Muscle of leg (tissue), 11 donors: ENCODE measurements around the gene SEZ6. TPM values are rescaled to one million over a fixed set of nuclear protein-coding genes. Genes with fewer than 3 reads are reported as not detected.

Experiments used
- DNase-seq: peaks from one replicate; pipeline ENCODE4 v3.0.0; 2013
- H3K27ac ChIP-seq: one replicate; pipeline ENCODE4 v1.5.1; 2013; ENCODE audit warnings: mild to moderate bottlenecking, low read length, control low read depth
- H3K27me3 ChIP-seq: one replicate; pipeline ENCODE4 v1.6.1; 2013; ENCODE audit warnings: low read length; ENCODE audit not compliant: control insufficient read depth, insufficient read depth
- H3K36me3 ChIP-seq: one replicate; pipeline ENCODE4 v1.6.1; 2013; ENCODE audit warnings: low read length; ENCODE audit not compliant: control insufficient read depth, insufficient read depth
- H3K4me1 ChIP-seq: one replicate; pipeline ENCODE4 v1.6.1; 2013; ENCODE audit warnings: low read length; ENCODE audit not compliant: control insufficient read depth, insufficient read depth
- H3K4me3 ChIP-seq: one replicate; pipeline ENCODE4 v1.5.1; 2013; ENCODE audit warnings: low read length, control low read depth
- H3K9me3 ChIP-seq: replicated peaks from 2 replicates; pipeline ENCODE4 v1.6.1; 2013; ENCODE audit warnings: low read depth, low read length; ENCODE audit not compliant: control insufficient read depth
- WGBS: methylation state at CpG from one replicate; pipeline ENCODE4 v1.1.5; 2013; ENCODE audit warnings: missing lambda C conversion rate; ENCODE audit not compliant: insufficient coverage; 5-methylcytosine and 5-hydroxymethylcytosine counted together
- polyA plus RNA-seq, 8 donors: library from polyadenylated mRNA; unstranded; fragments of 120-200 nt; gene quantifications; one replicate each; pipeline versions ENCODE4 v1.2.1 to v1.2.3, GENCODE V29; 2013; ENCODE audit warnings: inconsistent platforms in 1 of 8, low replicate concordance in 1 of 8; ENCODE audit not compliant: insufficient read length in 8 of 8, insufficient read depth in 1 of 8
- total RNA-seq: library from RNA; stranded (reverse); fragments of 120-200 nt; gene quantifications from one replicate; pipeline ENCODE4 v1.2.4, GENCODE V29; 2013

SEZ6 gene
- total and polyA plus RNA-seq, 9 donors = 0.04 to 0.44 (median 0.27) TPM

DNA sequence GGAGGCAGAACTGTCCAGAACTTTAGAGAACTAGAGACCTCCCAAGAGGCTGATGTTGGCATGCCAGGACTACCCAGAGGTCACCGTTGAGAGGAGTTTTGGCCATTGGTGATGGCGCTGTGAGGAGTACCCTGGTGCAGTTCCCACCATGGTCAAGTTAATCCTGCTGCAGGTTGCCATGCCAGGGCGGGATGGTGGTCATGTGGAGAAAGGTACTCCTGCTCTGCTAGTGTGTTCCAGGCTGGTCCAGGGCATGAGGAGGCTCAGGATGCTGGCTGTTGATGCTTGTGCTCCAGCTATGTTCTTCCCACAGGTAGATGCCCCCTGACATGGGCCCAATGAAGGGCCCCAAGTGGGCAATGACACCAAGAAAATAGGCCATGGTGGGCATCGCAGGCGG is 50.4 kb downstream of the SEZ6 start:
- Histone ChIP-seq H3K4me3 (no peak overlapping the region), H3K9me3 (no peaks in the 10 kb centered on the region), H3K4me1 (peaks cover 13% of the 10 kb centered on the region), H3K27me3 (no peaks in the 10 kb centered on the region), H3K36me3 (no peaks in the 10 kb centered on the region), H3K27ac (no peak overlapping the region)
- DNase-seq = no peak
- WGBS = 84% methylated on average over 3 of the region's 5 CpGs

DNA sequence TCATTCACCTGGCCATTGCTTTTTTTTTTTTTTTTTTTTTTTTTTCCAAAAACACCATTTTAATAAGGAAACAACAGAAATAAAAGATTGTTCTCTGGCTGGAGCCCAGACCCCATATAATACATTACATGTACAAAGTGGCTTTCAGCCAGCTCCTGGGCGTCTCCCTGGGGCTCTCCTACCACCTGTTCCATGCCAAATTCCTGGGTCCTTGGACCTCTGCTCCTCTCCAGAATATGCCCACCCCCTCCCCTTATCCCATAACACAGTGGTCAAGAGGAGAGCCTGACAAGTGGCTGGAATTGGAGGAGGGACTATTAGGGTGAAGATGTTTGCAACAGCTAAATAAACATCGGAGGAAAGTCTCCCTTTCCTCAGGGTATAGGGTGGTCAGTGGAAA is 50.9 kb downstream of the SEZ6 start:
- H3K27ac ChIP-seq = no peak overlapping the region
- no peaks in the 10 kb centered on the region for H3K36me3 ChIP-seq
- no peaks in the 10 kb centered on the region for H3K9me3 ChIP-seq
- no peaks in the 10 kb centered on the region for H3K27me3 ChIP-seq
- no peak overlapping the region for H3K4me3 ChIP-seq
- WGBS = 100% methylated on average over 1 of the region's 2 CpGs
- no peak for DNase-seq
- H3K4me1 ChIP-seq = peaks cover 13% of the 10 kb centered on the region

DNA sequence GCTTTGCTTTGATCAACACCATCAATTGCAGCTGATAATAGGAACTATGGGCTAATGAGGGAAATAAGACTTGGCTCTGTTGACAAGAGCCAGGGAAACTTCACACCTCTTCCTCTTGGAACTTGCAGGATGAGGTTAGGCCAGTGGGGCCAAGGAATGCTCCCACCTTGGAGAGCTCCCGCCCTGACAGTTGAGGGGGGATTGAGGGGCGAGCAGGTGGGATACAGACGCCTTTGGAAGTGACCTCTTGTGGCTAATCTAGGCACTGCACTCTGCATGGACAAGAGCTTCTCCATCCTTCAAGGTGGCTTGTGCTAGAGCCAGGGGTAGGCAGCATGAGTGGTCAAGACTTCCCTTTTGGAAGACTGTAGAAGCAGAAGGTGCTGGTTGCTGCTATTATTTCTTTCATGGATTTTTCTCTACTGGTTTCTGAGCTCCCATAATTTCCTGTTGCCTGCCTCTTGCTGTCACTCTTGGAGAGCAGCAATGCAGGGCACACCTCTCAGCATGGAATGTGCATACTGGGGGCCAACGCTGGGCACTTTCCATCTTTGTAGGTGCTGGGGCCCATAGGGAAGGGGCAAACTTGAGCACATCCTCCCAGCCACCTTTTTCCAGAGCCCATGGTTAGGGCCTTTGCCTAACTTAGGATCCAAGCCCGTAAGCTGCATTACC is 52.3 kb downstream of the SEZ6 start:
- peaks cover 13% of the 10 kb centered on the region for H3K4me1 ChIP-seq
- H3K27ac ChIP-seq = no peak overlapping the region
- peak; percentile 71 for DNase-seq
- WGBS = 14% methylated on average over 3 of the region's 5 CpGs
- no peaks in the 10 kb centered on the region for H3K9me3 ChIP-seq
- H3K36me3 ChIP-seq = no peaks in the 10 kb centered on the region
- no peak overlapping the region for H3K4me3 ChIP-seq
- H3K27me3 ChIP-seq = no peaks in the 10 kb centered on the region

DNA sequence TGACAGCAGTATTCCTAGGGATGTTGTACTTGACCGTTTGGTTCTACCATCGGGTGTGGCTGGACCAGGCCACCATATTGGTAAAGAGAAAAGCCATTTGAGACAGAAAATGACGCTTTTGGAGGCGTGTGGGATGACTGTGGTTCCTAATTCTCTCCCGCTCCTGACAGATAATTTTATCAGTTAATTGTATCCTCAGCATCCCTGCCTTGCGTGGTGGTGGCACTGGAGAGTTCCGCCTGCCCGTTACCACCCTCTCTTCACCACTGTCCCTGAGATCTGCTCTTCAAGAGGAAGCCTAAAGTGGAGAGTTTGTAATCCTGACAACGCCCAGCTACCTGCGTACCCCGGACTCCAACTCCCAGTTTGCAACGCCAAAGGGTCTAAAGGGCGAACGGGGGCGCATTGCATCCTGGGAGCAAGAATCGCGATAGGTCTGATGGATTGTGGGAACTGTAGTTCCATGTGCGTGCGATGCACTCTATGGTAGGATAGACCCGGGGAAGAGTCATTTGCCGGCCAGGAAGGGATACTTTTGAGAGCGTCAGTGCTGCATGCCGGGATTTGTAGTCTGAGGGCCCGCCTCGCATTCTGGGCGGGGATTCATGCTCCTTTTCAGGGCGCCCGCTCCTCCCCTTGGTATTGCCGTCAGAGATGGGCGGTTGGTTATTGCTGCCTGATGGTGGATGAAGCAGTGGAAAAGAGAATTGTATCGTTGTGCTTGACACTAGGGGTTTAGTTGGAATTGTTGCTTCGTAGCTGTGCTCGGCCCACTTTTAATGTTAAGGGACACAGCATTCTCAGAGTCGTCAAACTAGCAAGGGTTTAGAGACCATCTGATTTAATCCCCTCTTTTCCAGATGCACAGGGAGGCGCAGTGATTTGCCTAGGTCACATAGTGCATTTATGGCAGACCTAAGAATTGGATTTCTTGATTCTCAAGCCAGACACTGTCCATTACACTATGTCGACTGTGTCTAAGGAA is 53.5 kb downstream of the SEZ6 start:
- peak overlapping the region; percentile 70 for H3K4me3 ChIP-seq
- H3K9me3 ChIP-seq = no peaks in the 10 kb centered on the region
- H3K4me1 ChIP-seq = peaks cover 15% of the 10 kb centered on the region
- no peaks in the 10 kb centered on the region for H3K27me3 ChIP-seq
- WGBS = 7% methylated on average over 28 of the region's 36 CpGs
- no peaks in the 10 kb centered on the region for H3K36me3 ChIP-seq
- H3K27ac ChIP-seq = peak overlapping the region; percentile 100
- peak; percentile 100 for DNase-seq

DNA sequence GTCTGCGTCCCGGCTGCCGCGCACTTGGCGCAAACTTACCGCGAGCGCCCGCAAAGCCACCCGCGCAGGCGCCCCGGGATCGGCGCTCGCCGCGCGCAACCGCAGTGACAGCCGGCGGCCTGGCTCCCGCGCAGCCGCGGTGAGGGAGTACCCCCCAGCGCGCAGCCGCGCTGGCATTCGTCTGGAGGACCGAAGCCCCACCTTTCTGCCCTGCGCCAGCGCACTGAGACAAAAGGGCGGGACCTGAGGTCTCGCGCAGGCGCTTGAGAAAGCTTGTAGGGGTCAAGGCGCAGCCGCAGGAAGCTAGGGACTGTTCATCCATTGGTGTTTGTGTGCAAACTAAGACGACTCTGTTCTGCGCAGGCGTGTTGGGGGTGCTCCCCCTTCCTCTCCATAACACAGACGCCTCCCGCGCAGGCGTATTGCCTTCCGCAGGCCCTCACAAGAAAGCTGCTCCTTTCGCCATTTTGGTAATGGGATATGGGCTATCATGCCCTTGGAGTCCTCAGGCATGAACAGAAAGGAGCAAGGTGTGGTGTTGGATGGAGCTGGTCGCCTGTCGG is 54.3 kb downstream of the SEZ6 start, which contains the start of gene PHF12:
TSS of gene PHF12 (minus strand) at position 91 of the 563 bp plus-strand sequence. CDS start 558 bp downstream, outside the sequence.
- under 1% methylated on average over 42 of the region's 51 CpGs for WGBS
- peak; percentile 100 for DNase-seq
- H3K4me1 ChIP-seq = peaks cover 15% of the 10 kb centered on the region

DNA sequence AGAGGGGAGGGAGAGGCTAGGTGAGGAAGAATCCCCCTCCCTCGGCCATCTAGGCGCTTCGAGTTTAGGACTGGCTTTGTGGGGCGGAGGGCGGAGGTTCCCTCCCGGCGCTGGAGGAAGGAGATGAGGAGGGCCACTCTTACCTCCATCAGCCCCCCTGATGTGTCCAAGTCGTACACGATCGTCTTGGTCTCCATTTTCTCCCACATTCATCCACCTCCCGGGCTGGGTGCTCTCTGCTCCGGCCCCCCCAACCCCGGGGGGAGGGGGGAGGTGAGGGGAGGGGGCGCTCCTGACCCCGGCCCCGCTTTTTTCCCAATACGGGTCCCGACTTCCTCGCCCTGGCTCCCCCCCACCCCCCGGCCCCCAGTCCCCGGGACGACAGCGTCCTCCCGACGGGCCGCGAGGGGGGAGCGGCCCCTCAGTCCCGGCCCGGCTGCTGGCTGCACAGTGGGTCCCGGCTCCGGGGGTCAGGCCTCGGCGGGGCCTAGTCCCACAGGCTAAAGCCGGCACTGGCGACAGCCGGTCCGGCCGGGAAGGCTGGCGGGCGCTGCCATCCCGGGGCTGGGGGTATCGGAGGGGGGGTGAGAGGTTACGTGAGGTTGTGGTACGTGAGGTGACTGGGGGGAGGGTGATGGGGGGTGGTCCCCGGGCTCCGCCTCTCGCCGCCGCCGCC is 54.9 kb downstream of the SEZ6 start:
- Histone ChIP-seq H3K4me3 (peak overlapping the region; percentile 88), H3K4me1 (peaks cover 15% of the 10 kb centered on the region), H3K36me3 (no peaks in the 10 kb centered on the region), H3K9me3 (no peaks in the 10 kb centered on the region), H3K27me3 (no peaks in the 10 kb centered on the region), H3K27ac (peak overlapping the region; percentile 93)
- WGBS = under 1% methylated on average over 27 of the region's 51 CpGs
- DNase-seq = peak; percentile 57

More for the DNA sequence above, 54.3 kb downstream of the SEZ6 start, which contains the start of gene PHF12:
- Histone ChIP-seq H3K4me3 (peak within 1 kb of the TSS; percentile 88), H3K27me3 (no peaks in the 10 kb centered on the region), H3K27ac (peak within 1 kb of the TSS; percentile 100), H3K9me3 (no peaks in the 10 kb centered on the region), H3K36me3 (no peaks in the 10 kb centered on the region)

DNA sequence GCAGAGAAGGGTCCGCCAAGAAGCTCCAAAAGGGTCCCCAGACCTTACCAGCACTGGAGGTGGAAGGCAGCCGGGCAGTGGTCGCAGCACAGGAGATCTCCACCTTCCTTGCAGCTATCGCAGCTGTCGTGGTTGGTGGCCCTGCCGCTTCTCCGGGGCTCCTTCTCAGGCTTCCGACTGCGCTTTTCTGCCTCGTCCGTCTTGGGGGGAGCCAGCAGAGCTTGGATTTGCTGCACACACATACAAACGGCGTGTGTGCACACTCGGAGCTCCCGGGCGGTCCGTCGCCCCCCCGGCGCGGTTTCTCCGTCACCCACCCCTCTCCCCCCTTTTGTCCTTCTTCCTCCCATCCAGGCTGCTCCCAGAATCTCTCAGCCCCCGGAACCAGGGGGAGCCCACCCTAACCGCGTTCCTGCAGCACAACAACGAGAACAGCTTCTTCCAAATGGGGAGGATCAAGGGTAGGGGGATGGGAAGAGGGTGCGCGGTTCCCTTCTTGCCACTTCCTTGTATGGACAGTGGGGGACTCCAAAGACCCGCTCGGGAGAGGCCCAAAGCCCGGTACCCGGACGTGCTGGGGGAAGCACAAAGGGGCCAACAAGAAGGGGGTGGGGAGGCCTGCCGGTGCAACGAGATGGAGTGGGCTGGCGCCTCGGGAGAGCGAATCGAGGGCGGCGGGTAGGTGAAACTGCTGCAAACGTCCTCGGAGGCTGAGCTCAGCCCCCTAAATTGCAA is 55.6 kb downstream of the SEZ6 start:
- Histone ChIP-seq H3K4me1 (peaks cover 12% of the 10 kb centered on the region), H3K9me3 (no peaks in the 10 kb centered on the region), H3K27ac (peak overlapping the region; percentile 93), H3K27me3 (no peaks in the 10 kb centered on the region), H3K36me3 (no peaks in the 10 kb centered on the region), H3K4me3 (peak overlapping the region; percentile 88)
- peak; percentile 78 for DNase-seq
- WGBS = 1% methylated on average over 33 of the region's 43 CpGs

DNA sequence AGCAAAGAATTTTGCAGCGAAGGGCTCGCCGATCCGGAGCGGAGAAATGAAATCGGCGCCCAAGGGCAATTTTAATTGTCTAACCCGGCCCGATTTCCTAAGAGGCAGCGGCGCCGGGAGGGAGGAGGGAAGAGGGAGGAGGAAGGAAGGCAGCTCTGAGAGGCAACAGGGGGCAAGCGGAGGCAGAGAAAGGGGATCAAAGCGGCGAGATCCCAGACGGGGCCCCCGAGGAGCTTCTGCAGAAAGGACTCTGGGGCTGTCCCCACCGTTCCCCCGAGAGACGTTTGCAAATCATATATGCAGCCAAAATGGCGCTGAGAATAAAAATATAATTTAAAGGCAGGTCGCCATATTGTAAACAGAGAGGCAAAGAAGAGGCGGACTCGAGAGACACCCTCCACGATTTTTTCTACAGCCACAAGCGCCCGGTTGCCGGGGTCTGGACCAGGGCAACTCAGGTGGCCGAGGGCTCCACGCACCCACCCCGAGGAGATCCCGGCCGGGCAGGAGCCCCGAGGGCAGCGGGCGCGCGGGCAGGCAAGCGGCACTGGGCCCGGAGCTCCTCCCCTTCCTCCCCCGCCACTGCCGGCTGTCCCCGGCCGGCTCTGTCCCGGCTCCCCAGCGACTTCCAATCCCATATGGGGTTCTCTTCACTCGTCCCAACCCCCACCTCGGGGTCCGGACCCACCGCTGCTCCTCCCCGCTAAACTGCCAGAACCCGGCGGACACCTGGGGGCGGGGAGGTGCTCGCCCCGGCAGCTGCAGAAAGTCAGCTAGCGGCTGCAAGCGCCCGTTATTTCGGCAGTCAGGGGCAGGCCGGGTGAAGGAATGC is 56.4 kb downstream of the SEZ6 start:
- peak; percentile 78 for DNase-seq
- H3K27me3 ChIP-seq = no peaks in the 10 kb centered on the region
- peaks cover 8% of the 10 kb centered on the region for H3K4me1 ChIP-seq
- WGBS = under 1% methylated on average over 54 of the region's 61 CpGs
- H3K27ac ChIP-seq = peak overlapping the region; percentile 93
- H3K9me3 ChIP-seq = no peaks in the 10 kb centered on the region
- peak overlapping the region; percentile 88 for H3K4me3 ChIP-seq
- no peaks in the 10 kb centered on the region for H3K36me3 ChIP-seq

DNA sequence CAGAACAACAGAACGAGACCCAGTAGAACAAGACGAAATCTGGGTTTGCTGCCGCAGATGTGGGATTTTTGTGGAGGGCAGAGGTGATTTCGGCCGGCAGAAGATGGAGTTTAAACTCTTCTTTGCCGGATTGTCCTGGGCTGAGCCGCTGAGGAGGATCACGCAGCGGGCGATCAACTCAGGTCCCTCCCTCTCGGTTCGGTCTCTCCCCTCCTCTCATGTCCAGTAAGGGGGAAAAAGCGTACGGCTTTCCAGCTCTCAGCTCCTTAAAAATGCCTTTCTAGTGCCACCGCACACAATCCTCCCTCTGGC is 57.0 kb downstream of the SEZ6 start:
- Histone ChIP-seq H3K4me3 (peak overlapping the region; percentile 88), H3K27me3 (no peaks in the 10 kb centered on the region), H3K36me3 (no peaks in the 10 kb centered on the region), H3K27ac (peak overlapping the region; percentile 93), H3K4me1 (peaks cover 8% of the 10 kb centered on the region), H3K9me3 (no peaks in the 10 kb centered on the region)
- WGBS = 0% methylated on average over 7 of the region's 15 CpGs
- DNase-seq = no peak
